ENCODE data around the gene TPRG1L. TPM values are rescaled to one million over a fixed set of nuclear protein-coding genes. Genes with fewer than 3 reads are reported as not detected.
"Not testable (repeated sequence)": the region's sequence is repeated elsewhere in the genome, so short reads cannot be mapped to it uniquely, and the experiment has no call there.

The TPRG1L gene
- total and polyA plus RNA-seq, 9 donors, result 11.0 to 32.4 (median 30.0) TPM

DNA sequence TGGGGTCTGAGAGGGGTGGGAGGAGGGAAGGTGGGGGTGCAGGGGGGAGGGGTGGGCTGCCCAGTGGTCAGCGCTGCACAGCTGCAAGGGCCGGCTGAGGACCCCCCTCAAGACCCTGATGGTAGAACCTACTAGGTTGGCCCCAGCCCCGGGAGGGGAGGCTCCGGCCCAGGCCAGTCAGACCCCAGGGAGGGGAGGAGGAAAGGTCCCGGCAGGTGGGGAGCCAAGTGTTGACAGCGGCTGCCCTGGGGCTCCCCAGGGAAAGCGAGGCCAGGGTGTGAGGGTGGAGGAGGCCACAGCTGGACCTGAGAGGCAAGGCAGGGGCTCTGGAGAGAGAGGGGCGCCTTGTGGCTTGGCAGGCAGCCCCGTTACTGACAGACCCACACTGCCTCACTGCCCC, 44.6 kb upstream of the TPRG1L start:
- no peaks in the 10 kb centered on the region for H3K36me3 ChIP-seq (ENCODE audit: control insufficient read depth, insufficient read depth, low read length)
- WGBS (ENCODE audit: insufficient coverage), result 46% methylated on average over 6 of the region's 9 CpGs

GRCh38 chr1:3581296-3582036, 43.3 kb upstream of the TPRG1L start:
- Histone ChIP-seq H3K4me3 (ENCODE audit: low read length) (no peak overlapping the region), H3K27ac (ENCODE audit: low read length) (no peak overlapping the region), H3K9me3 (replicated peaks; ENCODE audit: control insufficient read depth, low read depth, low read length) (no peaks in the 10 kb centered on the region), H3K36me3 (ENCODE audit: control insufficient read depth, insufficient read depth, low read length) (no peaks in the 10 kb centered on the region), H3K27me3 (ENCODE audit: control insufficient read depth, insufficient read depth, low read length) (no peaks in the 10 kb centered on the region), H3K4me1 (ENCODE audit: control insufficient read depth, insufficient read depth, low read length) (peaks cover 29% of the 10 kb centered on the region)
- WGBS (ENCODE audit: insufficient coverage), result 24% methylated on average over 10 of the region's 16 CpGs
- no peak for DNase-seq

More for the DNA sequence above, 44.6 kb upstream of the TPRG1L start:
- Histone ChIP-seq H3K4me1 (ENCODE audit: control insufficient read depth, insufficient read depth, low read length) (peaks cover 30% of the 10 kb centered on the region), H3K9me3 (replicated peaks; ENCODE audit: control insufficient read depth, low read depth, low read length) (no peaks in the 10 kb centered on the region), H3K4me3 (ENCODE audit: low read length) (no peak overlapping the region), H3K27me3 (ENCODE audit: control insufficient read depth, insufficient read depth, low read length) (no peaks in the 10 kb centered on the region), H3K27ac (ENCODE audit: low read length) (no peak overlapping the region)
- no peak for DNase-seq

DNA sequence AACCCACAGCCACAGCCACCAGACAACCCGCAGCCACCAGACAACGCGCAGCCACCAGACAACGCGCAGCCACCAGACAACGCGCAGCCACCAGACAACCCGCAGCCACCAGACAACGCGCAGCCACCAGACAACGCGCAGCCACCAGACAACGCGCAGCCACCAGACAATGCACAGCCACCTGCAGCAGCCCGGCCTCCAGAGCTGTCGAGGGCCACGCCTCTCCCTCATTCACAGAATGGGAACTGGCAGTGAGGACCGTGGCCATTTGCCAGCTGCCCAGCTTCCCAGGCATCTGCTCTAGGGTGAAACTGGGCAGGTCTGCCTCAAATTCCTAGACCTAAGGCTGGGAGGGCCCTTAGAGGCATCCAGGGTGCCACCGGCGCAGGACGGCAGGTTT, 41.1 kb upstream of the TPRG1L start:
- H3K36me3 ChIP-seq (ENCODE audit: control insufficient read depth, insufficient read depth, low read length); H3K27ac ChIP-seq (ENCODE audit: low read length); H3K4me3 ChIP-seq (ENCODE audit: low read length); H3K27me3 ChIP-seq (ENCODE audit: control insufficient read depth, insufficient read depth, low read length); DNase-seq; H3K4me1 ChIP-seq (ENCODE audit: control insufficient read depth, insufficient read depth, low read length); H3K9me3 ChIP-seq (replicated peaks; ENCODE audit: control insufficient read depth, low read depth, low read length): not testable (repeated sequence)
- WGBS (ENCODE audit: insufficient coverage), result 70% methylated on average over 12 of the region's 21 CpGs

DNA sequence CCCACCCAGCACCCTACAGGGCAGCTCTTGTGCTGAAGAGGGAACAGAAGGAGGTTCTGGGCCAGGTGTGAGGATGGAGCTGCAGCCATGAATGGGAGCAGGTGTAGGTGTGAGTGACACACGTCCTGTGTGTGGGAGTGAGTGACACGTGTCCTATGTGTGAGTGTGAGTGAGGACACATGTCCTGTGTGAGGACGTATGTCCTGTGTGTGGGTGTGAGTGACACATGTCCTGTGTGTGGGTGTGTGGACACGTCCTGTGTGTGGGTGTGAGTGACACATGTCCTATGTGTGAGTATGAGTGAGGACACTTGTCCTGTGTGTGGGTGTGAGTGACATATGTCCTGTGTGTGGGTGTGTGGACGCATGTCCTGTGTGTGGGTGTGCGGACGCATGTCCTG, 39.9 kb upstream of the TPRG1L start:
- Histone ChIP-seq H3K27ac (ENCODE audit: low read length) (no peak overlapping the region), H3K9me3 (replicated peaks; ENCODE audit: control insufficient read depth, low read depth, low read length) (no peaks in the 10 kb centered on the region), H3K27me3 (ENCODE audit: control insufficient read depth, insufficient read depth, low read length) (peaks cover 2% of the 10 kb centered on the region), H3K4me1 (ENCODE audit: control insufficient read depth, insufficient read depth, low read length) (peaks cover 9% of the 10 kb centered on the region), H3K36me3 (ENCODE audit: control insufficient read depth, insufficient read depth, low read length) (no peaks in the 10 kb centered on the region), H3K4me3 (ENCODE audit: low read length) (no peak overlapping the region)
- WGBS (ENCODE audit: insufficient coverage), result 92% methylated on average over 7 of the region's 7 CpGs
- no peak for DNase-seq

GRCh38 chr1:3585353-3585868, 39.4 kb upstream of the TPRG1L start:
- H3K4me1 ChIP-seq (ENCODE audit: control insufficient read depth, insufficient read depth, low read length), result peaks cover 14% of the 10 kb centered on the region
- H3K27me3 ChIP-seq (ENCODE audit: control insufficient read depth, insufficient read depth, low read length); H3K27ac ChIP-seq (ENCODE audit: low read length); H3K4me3 ChIP-seq (ENCODE audit: low read length); H3K36me3 ChIP-seq (ENCODE audit: control insufficient read depth, insufficient read depth, low read length); DNase-seq; H3K9me3 ChIP-seq (replicated peaks; ENCODE audit: control insufficient read depth, low read depth, low read length): not testable (repeated sequence)
- 72% methylated on average over 6 of the region's 6 CpGs for WGBS (ENCODE audit: insufficient coverage)

DNA sequence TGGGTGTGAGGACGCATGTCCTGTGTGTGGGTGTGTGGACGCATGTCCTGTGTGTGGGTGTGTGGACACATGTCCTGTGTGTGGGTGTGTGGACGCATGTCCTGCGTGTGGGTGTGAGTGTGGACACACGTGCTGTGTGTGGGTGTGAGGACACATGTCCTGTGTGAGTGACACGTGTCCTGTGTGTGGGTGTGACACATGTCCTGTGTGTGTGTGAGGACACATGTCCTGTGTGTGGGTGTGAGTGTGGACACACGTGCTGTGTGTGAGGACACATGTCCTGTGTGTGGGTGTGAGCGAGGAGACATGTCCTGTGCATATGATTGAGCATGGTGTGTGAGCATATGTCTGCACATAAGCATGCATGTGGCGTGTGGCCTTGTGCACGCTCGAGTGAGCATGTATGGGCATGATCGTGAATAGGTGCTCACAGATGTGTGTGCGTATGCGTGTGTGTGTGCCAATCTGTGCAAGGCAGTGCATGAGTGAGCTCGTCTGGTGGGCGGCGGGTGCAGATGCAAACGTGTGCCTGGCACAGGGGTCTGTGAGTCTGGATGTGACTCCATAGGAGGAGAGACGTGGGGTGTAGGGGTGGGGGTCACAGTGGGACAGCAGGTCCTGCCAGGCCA, 38.8 kb upstream of the TPRG1L start:
- Histone ChIP-seq H3K4me1 (ENCODE audit: control insufficient read depth, insufficient read depth, low read length) (peaks cover 19% of the 10 kb centered on the region), H3K27me3 (ENCODE audit: control insufficient read depth, insufficient read depth, low read length) (peaks cover 2% of the 10 kb centered on the region), H3K4me3 (ENCODE audit: low read length) (no peak overlapping the region), H3K36me3 (ENCODE audit: control insufficient read depth, insufficient read depth, low read length) (no peaks in the 10 kb centered on the region), H3K27ac (ENCODE audit: low read length) (no peak overlapping the region), H3K9me3 (replicated peaks; ENCODE audit: control insufficient read depth, low read depth, low read length) (no peaks in the 10 kb centered on the region)
- WGBS (ENCODE audit: insufficient coverage), result 89% methylated on average over 19 of the region's 19 CpGs
- no peak for DNase-seq

DNA sequence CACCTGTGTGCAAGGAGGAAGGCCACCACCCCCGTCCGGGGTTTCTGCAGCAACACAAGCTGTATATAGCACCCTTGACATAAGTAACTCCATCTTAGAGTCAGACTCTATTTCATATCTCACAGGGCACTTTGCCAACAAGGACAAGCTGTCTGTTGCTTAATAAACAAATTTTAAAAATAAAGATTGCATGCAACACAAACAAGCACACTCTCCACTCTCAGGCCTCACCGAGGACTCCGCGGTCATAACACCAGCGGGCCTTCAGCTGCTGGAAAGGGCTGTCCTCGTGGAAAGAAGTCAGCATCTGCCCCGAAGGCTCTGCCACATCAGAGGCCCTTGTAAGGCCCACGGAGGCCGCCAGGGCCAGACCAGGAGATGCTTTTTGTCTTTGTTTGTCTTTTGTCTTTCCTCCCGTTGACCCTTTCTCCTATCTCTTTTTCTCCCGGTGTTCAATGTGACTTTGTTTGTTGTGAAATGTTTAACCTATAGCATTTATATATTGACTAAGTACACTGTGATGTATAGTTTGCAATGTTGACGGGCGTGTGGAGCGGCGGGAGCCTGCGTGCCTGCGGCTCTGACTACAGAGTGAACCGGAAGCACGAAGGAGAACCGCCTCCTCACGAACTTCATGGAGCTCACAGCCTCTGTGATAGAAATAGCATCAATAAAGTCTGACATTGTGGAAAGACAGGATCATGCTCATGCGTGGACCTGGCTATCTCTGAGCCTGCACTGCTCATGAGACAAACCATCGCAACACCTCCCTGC, 37.6 kb upstream of the TPRG1L start:
- 72% methylated on average over 14 of the region's 24 CpGs for WGBS (ENCODE audit: insufficient coverage)
- Histone ChIP-seq H3K4me1 (ENCODE audit: control insufficient read depth, insufficient read depth, low read length) (peaks cover 11% of the 10 kb centered on the region), H3K4me3 (ENCODE audit: low read length) (no peak overlapping the region), H3K36me3 (ENCODE audit: control insufficient read depth, insufficient read depth, low read length) (no peaks in the 10 kb centered on the region), H3K27me3 (ENCODE audit: control insufficient read depth, insufficient read depth, low read length) (peaks cover 2% of the 10 kb centered on the region), H3K27ac (ENCODE audit: low read length) (no peak overlapping the region), H3K9me3 (replicated peaks; ENCODE audit: control insufficient read depth, low read depth, low read length) (no peaks in the 10 kb centered on the region)
- DNase-seq, result peak; percentile 49

GRCh38 chr1:3588395-3588794, 36.4 kb upstream of the TPRG1L start:
- no peak overlapping the region for H3K27ac ChIP-seq (ENCODE audit: low read length)
- H3K4me1 ChIP-seq (ENCODE audit: control insufficient read depth, insufficient read depth, low read length), result peaks cover 12% of the 10 kb centered on the region
- no peaks in the 10 kb centered on the region for H3K9me3 ChIP-seq (replicated peaks; ENCODE audit: control insufficient read depth, low read depth, low read length)
- no peaks in the 10 kb centered on the region for H3K36me3 ChIP-seq (ENCODE audit: control insufficient read depth, insufficient read depth, low read length)
- no peak for DNase-seq
- 78% methylated on average over 5 of the region's 5 CpGs for WGBS (ENCODE audit: insufficient coverage)
- no peak overlapping the region for H3K4me3 ChIP-seq (ENCODE audit: low read length)
- H3K27me3 ChIP-seq (ENCODE audit: control insufficient read depth, insufficient read depth, low read length), result peaks cover 2% of the 10 kb centered on the region

DNA sequence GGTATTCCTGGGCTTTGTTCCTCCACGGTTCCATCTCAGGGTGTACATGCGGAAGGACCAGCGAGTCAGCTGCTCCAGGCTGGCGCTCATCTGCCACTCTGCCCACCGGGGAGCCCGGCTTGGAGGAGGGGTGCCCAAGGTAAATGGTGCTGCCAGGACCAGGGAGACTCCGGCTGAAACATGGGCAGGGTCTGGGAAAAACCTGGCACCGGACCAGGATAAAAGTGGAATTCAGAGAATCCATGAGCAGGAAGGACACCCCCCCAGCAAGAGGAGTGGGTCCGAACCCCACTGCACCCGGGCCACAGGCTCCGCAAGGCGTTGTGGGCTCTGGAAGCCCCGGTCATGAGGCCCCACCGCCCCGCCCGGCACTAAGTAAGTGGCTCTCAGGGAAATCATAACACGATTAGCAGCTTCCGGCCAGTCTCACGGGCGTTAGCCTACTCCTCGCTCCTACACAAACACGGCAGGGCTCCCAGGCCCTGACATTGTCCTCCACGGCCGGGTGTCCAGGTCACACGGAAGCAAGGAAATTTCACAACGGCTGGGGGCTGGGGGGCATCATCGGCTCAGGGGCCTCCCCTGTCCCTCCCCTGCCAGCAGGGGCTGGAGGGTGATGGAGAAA, 34.6 kb upstream of the TPRG1L start:
- Histone ChIP-seq H3K27ac (ENCODE audit: low read length) (no peak overlapping the region), H3K4me3 (ENCODE audit: low read length) (no peak overlapping the region), H3K27me3 (ENCODE audit: control insufficient read depth, insufficient read depth, low read length) (peaks cover 2% of the 10 kb centered on the region), H3K4me1 (ENCODE audit: control insufficient read depth, insufficient read depth, low read length) (peaks cover 22% of the 10 kb centered on the region), H3K36me3 (ENCODE audit: control insufficient read depth, insufficient read depth, low read length) (no peaks in the 10 kb centered on the region), H3K9me3 (replicated peaks; ENCODE audit: control insufficient read depth, low read depth, low read length) (no peaks in the 10 kb centered on the region)
- DNase-seq, result no peak
- WGBS (ENCODE audit: insufficient coverage), result 59% methylated on average over 25 of the region's 27 CpGs
